Kidney (tissue), 14 donors: ENCODE results near the gene ADIG. TPM values are rescaled to one million over a fixed set of nuclear protein-coding genes. Genes with fewer than 3 reads are reported as not detected.

ENCODE experiments used
- DNase-seq, 5 donors: peaks; one replicate each; pipeline ENCODE4 v3.0.0-alpha.2; 2013 to 2020
- FAIRE-seq: peaks from 2 replicates; lab custom pipeline; 2012; peaks lifted over from hg19 to GRCh38; lab: Jason Lieb, UNC
- H3K27ac ChIP-seq, 2 donors: one replicate each; pipeline ENCODE4 v1.7.0; 2013; ENCODE audit warnings: low read depth in 2 of 2, low read length in 2 of 2, inconsistent platforms in 1 of 2
- H3K27me3 ChIP-seq: one replicate; pipeline ENCODE4 v1.7.1; 2013; ENCODE audit warnings: low read length, inconsistent platforms; ENCODE audit not compliant: control insufficient read depth, insufficient read depth
- H3K36me3 ChIP-seq, 3 donors: one replicate each; pipeline versions ENCODE4 v1.7.0 to v1.7.1; 2013; ENCODE audit warnings: low read length in 3 of 3, control low read depth in 1 of 3, inconsistent platforms in 1 of 3; ENCODE audit not compliant: insufficient read depth in 3 of 3, control insufficient read depth in 2 of 3
- H3K4me1 ChIP-seq, 3 donors: one replicate each; pipeline versions ENCODE4 v1.7.0 to v1.7.1; 2013; ENCODE audit warnings: low read length in 3 of 3, inconsistent platforms in 1 of 3, low read depth in 1 of 3; ENCODE audit not compliant: control insufficient read depth in 2 of 3, insufficient read depth in 2 of 3
- H3K4me3 ChIP-seq, 3 donors: one replicate each; pipeline versions ENCODE4 v1.7.0 to v1.8.1; 2013; ENCODE audit warnings: low read length in 3 of 3, control low read depth in 1 of 3, inconsistent platforms in 1 of 3
- H3K9ac ChIP-seq, 3 donors: one replicate each; pipeline versions ENCODE4 v1.7.0 to v1.7.1; 2013; ENCODE audit warnings: low read length in 3 of 3, control low read depth in 1 of 3, inconsistent platforms in 1 of 3
- H3K9me3 ChIP-seq, 3 donors: one replicate each; pipeline versions ENCODE4 v1.7.0 to v1.7.1; 2013; ENCODE audit warnings: low read length in 3 of 3, control low read depth in 1 of 3, inconsistent platforms in 1 of 3; ENCODE audit not compliant: control insufficient read depth in 2 of 3, insufficient read depth in 1 of 3
- CTCF ChIP-seq: IDR thresholded peaks from 3 replicates; pipeline ENCODE4 v1.5.1; 2012; ENCODE audit warnings: mild to moderate bottlenecking, moderate library complexity, borderline replicate concordance; ENCODE audit not compliant: insufficient read depth; ENCODE audit errors: extremely low read depth
- intact Hi-C: fragments of 100-400 bp; cut with DNase I; formaldehyde crosslinking; loops from one replicate; pipeline ENCODE4 v1.11.1; 2022
- polyA plus RNA-seq: library from polyadenylated mRNA; stranded (reverse); fragments of 350-450 nt; fragmentation: Illumina TruSeq; extraction: RNeasy Lipid Tissue Mini Kit (QIAGEN cat#74804); gene quantifications from one replicate; pipeline ENCODE4 v1.2.3, GENCODE V29; 2014; ENCODE audit warnings: low read depth, low replicate concordance; ENCODE audit not compliant: insufficient read depth
- total RNA-seq: library from RNA; stranded (reverse); fragmentation: NEBNext Ultra II Directional; extraction: Animal tissue kit (Norgen Biotek cat#: 25700); gene quantifications from one replicate; pipeline ENCODE4 v1.2.1, GENCODE V29; 2021
- donor health status: control.
- donor health status: control.
- donor health status: control.
- donor health status: control.
- donor health status: control.
- donor health status: DM: yes; HTN: yes; CAD: no.
- donor health status: Normal renal cell carcinoma (clear cell type).

ADIG gene
- total and polyA plus RNA-seq, 2 donors from 2014 or later, result 0.58 TPM; not detected in 1

- no peak overlapping the region for H3K4me3 ChIP-seq
- peaks cover 0 to 8% (median 0%) of the 10 kb centered on the region in 3 donors for H3K4me1 ChIP-seq
- H3K27me3 ChIP-seq, result no peaks in the 10 kb centered on the region
- no peak for FAIRE-seq
- intact Hi-C loops, result no loop called here
- H3K36me3 ChIP-seq, result peaks cover 2 to 15% (median 10%) of the 10 kb centered on the region in 3 donors
- DNase-seq, result no peak
- no peak overlapping the region for H3K9ac ChIP-seq
- peak overlapping the region in 1 of 2 donors; percentile 52 for H3K27ac ChIP-seq
- H3K9me3 ChIP-seq, result no peaks in the 10 kb centered on the region
- no peak for TF ChIP-seq CTCF
Measured at GRCh38 chr20:38566036-38566598, 14.9 kb upstream of the ADIG start.

GRCh38 chr20:38569747-38570525 is 11.1 kb upstream of the ADIG start:
- Histone ChIP-seq H3K4me3 (no peak overlapping the region), H3K27me3 (no peaks in the 10 kb centered on the region), H3K36me3 (peaks cover 7 to 23% (median 16%) of the 10 kb centered on the region in 3 donors), H3K27ac (no peak overlapping the region), H3K9ac (no peak overlapping the region), H3K9me3 (no peaks in the 10 kb centered on the region), H3K4me1 (peaks cover 0 to 8% (median 0%) of the 10 kb centered on the region in 3 donors)
- no peak for TF ChIP-seq CTCF
- FAIRE-seq, result no peak
- DNase-seq, result no peak
- intact Hi-C loops, result no loop called here

- Histone ChIP-seq H3K27ac (no peak overlapping the region), H3K4me3 (no peak overlapping the region), H3K9ac (no peak overlapping the region), H3K9me3 (no peaks in the 10 kb centered on the region), H3K27me3 (no peaks in the 10 kb centered on the region), H3K36me3 (peaks cover 7 to 23% (median 23%) of the 10 kb centered on the region in 3 donors), H3K4me1 (no peaks in the 10 kb centered on the region)
- FAIRE-seq, result no peak
- no peak for DNase-seq
- TF ChIP-seq CTCF, result no peak
- intact Hi-C loops, result no loop called here
Measured at GRCh38 chr20:38573413-38573812, 7.6 kb upstream of the ADIG start.
